ENCODE data around the gene KIAA1671.
"Not testable (repeated sequence)": the region's sequence is repeated elsewhere in the genome, so short reads cannot be mapped to it uniquely, and the experiment has no call there.

DNA sequence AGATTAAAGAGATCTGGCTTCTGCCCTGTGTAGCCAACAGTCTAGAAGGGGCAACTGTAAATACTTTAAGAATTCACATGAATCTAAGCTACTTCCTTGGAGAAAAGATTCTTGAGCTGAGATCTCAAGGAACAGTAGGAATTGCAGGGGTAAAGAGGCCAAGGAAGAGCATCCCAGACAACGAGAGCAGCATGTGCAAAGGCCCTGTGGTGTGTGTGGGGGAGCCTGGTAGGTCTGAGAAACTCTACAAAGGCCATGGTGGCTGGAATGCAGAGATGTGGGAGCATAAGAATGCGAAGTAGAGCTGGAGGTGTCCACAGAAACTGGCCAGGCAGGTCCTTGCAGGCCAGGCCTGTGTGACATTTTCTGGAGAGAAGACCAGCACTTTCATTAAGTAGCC lies 278.2 kb downstream of the KIAA1671 start:
- not testable (repeated sequence) for TF ChIP-seq CTCF, POLR2A, POLR2AphosphoS5 (IDR thresholded peaks at IDR 0.05)

All from breast epithelium (tissue), 3 donors.